Spleen (tissue), 11 donors: ENCODE results near the gene GOLGA3. TPM values are rescaled to one million over a fixed set of nuclear protein-coding genes. Genes with fewer than 3 reads are reported as not detected.

Experiments used
- DNase-seq: peaks from one replicate; pipeline ENCODE4 v3.0.0-alpha.2; 2020
- H3K27ac ChIP-seq, 8 donors: fragments of 200-600 bp; sonication (generic) in 7 of 8; 1 replicate in 4 of 8; 2 replicates in 4 of 8; pipeline versions ENCODE4 v1.5.0 to v1.8.0; 2016 to 2021; ENCODE audit warnings: inconsistent platforms in 4 of 8, mild to moderate bottlenecking in 4 of 8, moderate library complexity in 1 of 8
- H3K27me3 ChIP-seq, 7 donors: fragments of 200-600 bp; sonication (generic) in 6 of 7; replicated peaks in 1 of 7; 1 replicate in 4 of 7; 2 replicates in 3 of 7; pipeline versions ENCODE4 v1.5.0 to v1.8.0; 2016 to 2021; ENCODE audit warnings: inconsistent platforms in 3 of 7, mild to moderate bottlenecking in 1 of 7
- H3K36me3 ChIP-seq, 6 donors: fragments of 200-600 bp; sonication (generic) in 5 of 6; 1 replicate in 4 of 6; 2 replicates in 2 of 6; pipeline versions ENCODE4 v1.5.0 to v1.8.0; 2016 to 2021; ENCODE audit warnings: inconsistent platforms in 2 of 6
- H3K4me1 ChIP-seq, 6 donors: fragments of 200-600 bp; sonication (generic) in 5 of 6; 1 replicate in 3 of 6; 2 replicates in 3 of 6; pipeline versions ENCODE4 v1.5.0 to v1.8.0; 2016 to 2021; ENCODE audit warnings: inconsistent platforms in 3 of 6
- H3K4me3 ChIP-seq, 8 donors: fragments of 200-600 bp; sonication (generic) in 7 of 8; 1 replicate in 4 of 8; 2 replicates in 4 of 8; pipeline versions ENCODE4 v1.5.0 to v1.8.0; 2016 to 2021; ENCODE audit warnings: inconsistent platforms in 4 of 8, mild to moderate bottlenecking in 4 of 8, moderate library complexity in 2 of 8
- H3K9me3 ChIP-seq, 8 donors: fragments of 200-600 bp; sonication (generic) in 7 of 8; 1 replicate in 4 of 8; 2 replicates in 4 of 8; pipeline versions ENCODE4 v1.5.0 to v1.8.0; 2016 to 2021; ENCODE audit warnings: inconsistent platforms in 4 of 8
- CTCF ChIP-seq, 11 experiments: fragments of 200-600 bp in 7 of 11; fragments of 450-650 bp in 4 of 11; sonication (generic) in 4 of 11; IDR thresholded peaks in 8 of 11; conservative IDR thresholded peaks in 3 of 11; 1 replicate in 7 of 11; 2 replicates in 4 of 11; pipeline versions ENCODE4 v1.4.0 to v1.8.0; 2016 to 2021; ENCODE audit warnings: antibody characterized with exemption in 11 of 11, inconsistent platforms in 4 of 11, mild to moderate bottlenecking in 1 of 11
- POLR2A ChIP-seq, 3 donors: fragments of 450-650 bp; IDR thresholded peaks; one replicate each; pipeline ENCODE4 v1.5.1; 2017; ENCODE audit warnings: antibody characterized with exemption in 3 of 3, mild to moderate bottlenecking in 1 of 3
- POLR2AphosphoS5 ChIP-seq, 3 donors: sonication (generic); formaldehyde crosslinking; IDR thresholded peaks; one replicate each; pipeline ENCODE4 v1.5.1; 2017; ENCODE audit warnings: antibody characterized with exemption in 3 of 3
- WGBS, 5 donors: extraction: QIAGEN DNeasy Blood & Tissue Kit in 3 of 5; methylation state at CpG; one replicate each; pipeline versions ENCODE4 v1.1.5 to v1.1.7; 2013 to 2018; 5-methylcytosine and 5-hydroxymethylcytosine counted together
- intact Hi-C: fragments of 100-400 bp; cut with DNase I; formaldehyde crosslinking; loops from one replicate; pipeline ENCODE4 v1.15.0; 2023; ENCODE audit warnings: low total_unique reads
- polyA plus RNA-seq, 3 donors: library from polyadenylated mRNA; stranded (reverse); fragments of 200-250 nt; gene quantifications; one replicate each; pipeline ENCODE4 v1.2.1, GENCODE V29; 2013
- total RNA-seq, 7 donors: library from RNA; depleted of rRNA in 3 of 7; stranded (reverse); fragments of >200 nt in 3 of 7; fragmentation: NEBNext Ultra II Directional in 4 of 7; extraction: Animal tissue kit (Norgen Biotek cat#: 25700) in 4 of 7; gene quantifications; one replicate each; pipeline versions ENCODE4 v1.1.0 to v1.2.1, GENCODE V29; 2016 to 2021
- donor health status: healthy with polysubstance abuse.
- donor health status: DM: no; HTN: no; CAD: no; lungs with moderate emphysema.
- donor health status: DM: no; HTN: no; CAD: no.
- donor health status: Bipolar disorder and iron deficiency.
- donor health status: healthy.
- donor health status: DM: no; HTN: no; CAD: no.
- donor health status: DM: yes; HTN: yes; CAD: no.

GOLGA3 gene
- total and polyA plus RNA-seq, 10 donors: 6.8 to 80.9 (median 52.0) TPM

- no peak overlapping the region for H3K27ac ChIP-seq
- peaks cover 5 to 96% (median 79%) of the 10 kb centered on the region in 6 donors for H3K36me3 ChIP-seq
- no peaks in the 10 kb centered on the region for H3K27me3 ChIP-seq
- 94 to 97% (median 96%) methylated on average over 19 to 24 of the region's 24 CpGs for WGBS, 5 donors
- H3K4me1 ChIP-seq: peaks cover 16 to 29% (median 24%) of the 10 kb centered on the region in 6 donors
- H3K4me3 ChIP-seq: no peak overlapping the region
- DNase-seq: no peak
- intact Hi-C loops: no loop called here
- TF ChIP-seq POLR2AphosphoS5 (IDR thresholded peaks at IDR 0.05): peak in 1 of 3 donors; percentile 31
- no peak for TF ChIP-seq POLR2A (IDR thresholded peaks at IDR 0.05)
- no peak for TF ChIP-seq CTCF (IDR thresholded peaks at IDR 0.05 in 8 of 11, conservative IDR thresholded peaks at IDR 0.05 in 3 of 11)
- no peaks in the 10 kb centered on the region for H3K9me3 ChIP-seq
Observed at GRCh38 chr12:132775502-132776229, 53.0 kb downstream of the GOLGA3 start.

- H3K27me3 ChIP-seq: no peaks in the 10 kb centered on the region
- no peak for TF ChIP-seq POLR2A (IDR thresholded peaks at IDR 0.05)
- H3K36me3 ChIP-seq: peaks cover 3 to 87% (median 70%) of the 10 kb centered on the region in 6 donors
- 88 to 93% (median 93%) methylated on average over 30 of the region's 30 CpGs for WGBS, 5 donors
- peaks cover 20 to 38% (median 33%) of the 10 kb centered on the region in 6 donors for H3K4me1 ChIP-seq
- no peak overlapping the region for H3K4me3 ChIP-seq
- intact Hi-C loops: no loop called here
- DNase-seq: no peak
- H3K27ac ChIP-seq: no peak overlapping the region
- no peaks in the 10 kb centered on the region for H3K9me3 ChIP-seq
Observed at GRCh38 chr12:132774646-132775275, 53.9 kb downstream of the GOLGA3 start.

- TF ChIP-seq POLR2A (IDR thresholded peaks at IDR 0.05) (no peak), CTCF (IDR thresholded peaks at IDR 0.05 in 8 of 11, conservative IDR thresholded peaks at IDR 0.05 in 3 of 11) (no peak), POLR2AphosphoS5 (IDR thresholded peaks at IDR 0.05) (peak in 1 of 3 donors; percentile 29)
- Histone ChIP-seq H3K4me3 (no peak overlapping the region), H3K9me3 (no peaks in the 10 kb centered on the region), H3K4me1 (peaks cover 23 to 44% (median 39%) of the 10 kb centered on the region in 6 donors), H3K27ac (peak overlapping the region in 1 of 8 donors; percentile 6), H3K36me3 (peaks cover 3 to 81% (median 65%) of the 10 kb centered on the region in 6 donors), H3K27me3 (no peaks in the 10 kb centered on the region)
- DNase-seq: no peak
- intact Hi-C loops: no loop called here
- 89 to 97% (median 94%) methylated on average over 18 of the region's 18 CpGs for WGBS, 5 donors
Observed at GRCh38 chr12:132774159-132774558, 54.5 kb downstream of the GOLGA3 start.

- TF ChIP-seq CTCF (IDR thresholded peaks at IDR 0.05 in 8 of 11, conservative IDR thresholded peaks at IDR 0.05 in 3 of 11): no peak
- TF ChIP-seq POLR2AphosphoS5 (IDR thresholded peaks at IDR 0.05): peak in 1 of 3 donors; percentile 22
- no peak for TF ChIP-seq POLR2A (IDR thresholded peaks at IDR 0.05)
- peaks cover 26 to 52% (median 48%) of the 10 kb centered on the region in 6 donors for H3K4me1 ChIP-seq
- H3K27ac ChIP-seq: peak overlapping the region in 6 of 8 donors; percentile 36 to 93 (median 85)
- WGBS, 5 donors: 85 to 91% (median 88%) methylated on average over 30 to 41 of the region's 41 CpGs
- H3K27me3 ChIP-seq: no peaks in the 10 kb centered on the region
- H3K4me3 ChIP-seq: no peak overlapping the region
- no peak for DNase-seq
- H3K36me3 ChIP-seq: peaks cover 3 to 72% (median 58%) of the 10 kb centered on the region in 6 donors
- intact Hi-C loops: no loop called here
- no peaks in the 10 kb centered on the region for H3K9me3 ChIP-seq
Observed at GRCh38 chr12:132773077-132773955, 55.4 kb downstream of the GOLGA3 start.
